Measurements from ENCODE around the gene GLIPR1L1.

GLIPR1L1 gene

DNA sequence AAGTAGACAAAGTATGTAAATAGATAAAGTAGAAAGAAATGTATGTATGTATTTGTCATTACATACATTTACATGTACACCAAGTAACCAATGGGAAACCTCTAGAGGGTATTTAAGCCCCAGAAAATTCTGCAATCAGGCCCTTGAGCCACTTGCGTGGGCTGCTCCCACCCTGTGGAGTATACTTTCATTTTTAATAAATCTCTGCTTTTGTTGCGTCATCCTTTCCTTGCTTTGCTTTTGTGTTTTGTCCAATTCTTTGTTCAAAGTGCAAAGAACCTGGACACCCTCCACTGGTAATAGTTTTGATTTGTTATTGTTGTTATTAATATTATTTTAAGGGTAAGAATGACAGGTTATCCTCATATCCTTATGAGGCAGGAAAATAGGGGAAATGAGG is 26.2 kb upstream of the GLIPR1L1 start:
- POLR2A ChIA-PET = no interaction called here
- H3K36me3 ChIP-seq (ENCODE audit: control insufficient read depth in 2 of 2, insufficient read depth in 1 of 2, low read length in 2 of 2) = no peaks in the 10 kb centered on the region
- CTCF ChIA-PET = interaction anchor here (0.8 kb wide), 1 partner anchor 151 kb away, joined by 3 read pairs; no protein-coding TSS in a partner anchor

DNA sequence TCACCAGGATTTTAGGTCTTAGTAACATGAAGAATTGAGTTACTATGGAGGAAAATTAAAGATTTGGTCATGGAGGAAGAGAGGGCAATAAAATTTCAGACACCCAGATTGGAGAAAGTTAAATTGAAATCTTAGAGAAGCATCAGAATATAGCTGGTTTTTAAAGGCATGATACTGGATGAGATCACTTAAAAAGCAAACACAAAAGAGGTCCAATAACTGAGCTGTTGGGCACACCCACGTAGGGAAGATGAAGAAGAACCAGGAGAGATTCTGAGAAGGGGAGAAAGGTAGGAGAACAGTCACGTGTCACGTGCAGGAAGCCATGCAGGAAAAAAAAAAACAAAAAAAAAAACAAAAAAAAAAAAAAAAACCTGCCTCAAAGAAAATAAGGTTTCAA is 23.1 kb upstream of the GLIPR1L1 start:
- no peaks in the 10 kb centered on the region for H3K4me1 ChIP-seq (ENCODE audit: control insufficient read depth, insufficient read depth, low read length)
- ChIA-PET POLR2A (no interaction called here), CTCF (interaction anchor here (1.4 kb wide), 1 partner anchor 9 kb away, joined by 3 read pairs; no protein-coding TSS in a partner anchor)

More for the DNA sequence above, 26.2 kb upstream of the GLIPR1L1 start:
- H3K9me3 ChIP-seq (ENCODE audit: control insufficient read depth, insufficient read depth, low read depth, low read length) = no peaks in the 10 kb centered on the region
- no peak overlapping the region for H3K27ac ChIP-seq (ENCODE audit: extremely low read depth, low read depth, low read length)
- TF ChIP-seq GFI1B (tag by site-specific recombination; IDR thresholded peaks at IDR 0.05) (no peak), ZNF211 (tag by site-specific recombination; IDR thresholded peaks at IDR 0.05; ENCODE audit: low read depth) (no peak), ZNF404 (tag by site-specific recombination; IDR thresholded peaks at IDR 0.05) (no peak), ZNF174 (tag by site-specific recombination; IDR thresholded peaks at IDR 0.05) (no peak), ZNF76 (tag by site-specific recombination; IDR thresholded peaks at IDR 0.05; ENCODE audit: borderline replicate concordance, low read depth) (no peak), ZNF585B (tag by site-specific recombination; IDR thresholded peaks at IDR 0.05) (no peak)
- TF ChIP-seq, protein P1, sequence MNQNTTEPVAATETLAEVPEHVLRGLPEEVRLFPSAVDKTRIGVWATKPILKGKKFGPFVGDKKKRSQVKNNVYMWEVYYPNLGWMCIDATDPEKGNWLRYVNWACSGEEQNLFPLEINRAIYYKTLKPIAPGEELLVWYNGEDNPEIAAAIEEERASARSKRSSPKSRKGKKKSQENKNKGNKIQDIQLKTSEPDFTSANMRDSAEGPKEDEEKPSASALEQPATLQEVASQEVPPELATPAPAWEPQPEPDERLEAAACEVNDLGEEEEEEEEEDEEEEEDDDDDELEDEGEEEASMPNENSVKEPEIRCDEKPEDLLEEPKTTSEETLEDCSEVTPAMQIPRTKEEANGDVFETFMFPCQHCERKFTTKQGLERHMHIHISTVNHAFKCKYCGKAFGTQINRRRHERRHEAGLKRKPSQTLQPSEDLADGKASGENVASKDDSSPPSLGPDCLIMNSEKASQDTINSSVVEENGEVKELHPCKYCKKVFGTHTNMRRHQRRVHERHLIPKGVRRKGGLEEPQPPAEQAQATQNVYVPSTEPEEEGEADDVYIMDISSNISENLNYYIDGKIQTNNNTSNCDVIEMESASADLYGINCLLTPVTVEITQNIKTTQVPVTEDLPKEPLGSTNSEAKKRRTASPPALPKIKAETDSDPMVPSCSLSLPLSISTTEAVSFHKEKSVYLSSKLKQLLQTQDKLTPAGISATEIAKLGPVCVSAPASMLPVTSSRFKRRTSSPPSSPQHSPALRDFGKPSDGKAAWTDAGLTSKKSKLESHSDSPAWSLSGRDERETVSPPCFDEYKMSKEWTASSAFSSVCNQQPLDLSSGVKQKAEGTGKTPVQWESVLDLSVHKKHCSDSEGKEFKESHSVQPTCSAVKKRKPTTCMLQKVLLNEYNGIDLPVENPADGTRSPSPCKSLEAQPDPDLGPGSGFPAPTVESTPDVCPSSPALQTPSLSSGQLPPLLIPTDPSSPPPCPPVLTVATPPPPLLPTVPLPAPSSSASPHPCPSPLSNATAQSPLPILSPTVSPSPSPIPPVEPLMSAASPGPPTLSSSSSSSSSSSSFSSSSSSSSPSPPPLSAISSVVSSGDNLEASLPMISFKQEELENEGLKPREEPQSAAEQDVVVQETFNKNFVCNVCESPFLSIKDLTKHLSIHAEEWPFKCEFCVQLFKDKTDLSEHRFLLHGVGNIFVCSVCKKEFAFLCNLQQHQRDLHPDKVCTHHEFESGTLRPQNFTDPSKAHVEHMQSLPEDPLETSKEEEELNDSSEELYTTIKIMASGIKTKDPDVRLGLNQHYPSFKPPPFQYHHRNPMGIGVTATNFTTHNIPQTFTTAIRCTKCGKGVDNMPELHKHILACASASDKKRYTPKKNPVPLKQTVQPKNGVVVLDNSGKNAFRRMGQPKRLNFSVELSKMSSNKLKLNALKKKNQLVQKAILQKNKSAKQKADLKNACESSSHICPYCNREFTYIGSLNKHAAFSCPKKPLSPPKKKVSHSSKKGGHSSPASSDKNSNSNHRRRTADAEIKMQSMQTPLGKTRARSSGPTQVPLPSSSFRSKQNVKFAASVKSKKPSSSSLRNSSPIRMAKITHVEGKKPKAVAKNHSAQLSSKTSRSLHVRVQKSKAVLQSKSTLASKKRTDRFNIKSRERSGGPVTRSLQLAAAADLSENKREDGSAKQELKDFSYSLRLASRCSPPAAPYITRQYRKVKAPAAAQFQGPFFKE (tag by site-specific recombination; IDR thresholded peaks at IDR 0.05; ENCODE audit: borderline replicate concordance) = no peak
- H3K4me1 ChIP-seq (ENCODE audit: control insufficient read depth, insufficient read depth, low read length) = no peaks in the 10 kb centered on the region
- no peak overlapping the region for H3K4me3 ChIP-seq (ENCODE audit: low read depth, low read length)

DNA sequence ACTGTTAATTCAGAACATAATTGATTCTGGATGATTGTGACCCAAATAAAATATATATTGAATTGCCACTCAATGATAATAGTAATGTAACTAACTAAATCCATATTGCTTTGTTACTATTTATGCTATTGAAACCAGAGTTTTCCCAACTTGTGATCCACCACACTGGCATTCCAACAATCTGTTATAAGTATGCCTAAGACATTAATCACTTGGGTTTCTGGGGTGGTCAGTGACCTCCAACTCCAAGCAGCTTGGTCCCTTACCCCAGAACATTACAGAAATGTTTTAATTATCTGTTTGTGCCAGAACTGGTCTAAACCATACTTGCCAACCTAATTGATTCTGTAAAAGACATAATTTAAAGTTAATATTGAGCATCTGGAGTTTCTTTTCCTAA is 19.0 kb upstream of the GLIPR1L1 start:
- ChIA-PET POLR2A (no interaction called here), CTCF (no interaction called here)
- no peak overlapping the region for H3K4me3 ChIP-seq (ENCODE audit: low read depth, low read length)
- H3K4me1 ChIP-seq (ENCODE audit: control insufficient read depth, insufficient read depth, low read length) = no peaks in the 10 kb centered on the region
- no peak overlapping the region for H3K27ac ChIP-seq (ENCODE audit: extremely low read depth, low read depth, low read length)
- H3K36me3 ChIP-seq (ENCODE audit: control insufficient read depth in 2 of 2, insufficient read depth in 1 of 2, low read length in 2 of 2) = no peaks in the 10 kb centered on the region
- H3K9me3 ChIP-seq (ENCODE audit: control insufficient read depth, insufficient read depth, low read depth, low read length) = no peaks in the 10 kb centered on the region
- TF ChIP-seq ZNF324 (tag by site-specific recombination; IDR thresholded peaks at IDR 0.05) (no peak), ZNF302 (tag by site-specific recombination; IDR thresholded peaks at IDR 0.05; ENCODE audit: low read depth) (no peak), ZNF558 (tag by site-specific recombination; IDR thresholded peaks at IDR 0.05) (no peak), ZNF292 (tag by site-specific recombination; IDR thresholded peaks at IDR 0.05; ENCODE audit: borderline replicate concordance, low read depth) (no peak), BCL11A (tag by site-specific recombination; IDR thresholded peaks at IDR 0.05; ENCODE audit: low read depth) (no peak), ZNF621 (tag by site-specific recombination; IDR thresholded peaks at IDR 0.05) (no peak), MYNN (tag by site-specific recombination; IDR thresholded peaks at IDR 0.05; ENCODE audit: borderline replicate concordance) (no peak), FEZF1 (tag by site-specific recombination; IDR thresholded peaks at IDR 0.05) (no peak), ZNF658 (tag by site-specific recombination; IDR thresholded peaks at IDR 0.05) (no peak), ZNF529 (tag by site-specific recombination; IDR thresholded peaks at IDR 0.05; ENCODE audit: insufficient replicate concordance) (no peak), ZNF48 (tag by site-specific recombination; IDR thresholded peaks at IDR 0.05) (no peak)
- TF ChIP-seq, protein P2, sequence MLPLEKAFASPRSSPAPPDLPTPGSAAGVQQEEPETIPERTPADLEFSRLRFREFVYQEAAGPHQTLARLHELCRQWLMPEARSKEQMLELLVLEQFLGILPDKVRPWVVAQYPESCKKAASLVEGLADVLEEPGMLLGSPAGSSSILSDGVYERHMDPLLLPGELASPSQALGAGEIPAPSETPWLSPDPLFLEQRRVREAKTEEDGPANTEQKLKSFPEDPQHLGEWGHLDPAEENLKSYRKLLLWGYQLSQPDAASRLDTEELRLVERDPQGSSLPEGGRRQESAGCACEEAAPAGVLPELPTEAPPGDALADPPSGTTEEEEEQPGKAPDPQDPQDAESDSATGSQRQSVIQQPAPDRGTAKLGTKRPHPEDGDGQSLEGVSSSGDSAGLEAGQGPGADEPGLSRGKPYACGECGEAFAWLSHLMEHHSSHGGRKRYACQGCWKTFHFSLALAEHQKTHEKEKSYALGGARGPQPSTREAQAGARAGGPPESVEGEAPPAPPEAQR (tag by site-specific recombination; IDR thresholded peaks at IDR 0.05) = no peak
- TF ChIP-seq, protein P3, sequence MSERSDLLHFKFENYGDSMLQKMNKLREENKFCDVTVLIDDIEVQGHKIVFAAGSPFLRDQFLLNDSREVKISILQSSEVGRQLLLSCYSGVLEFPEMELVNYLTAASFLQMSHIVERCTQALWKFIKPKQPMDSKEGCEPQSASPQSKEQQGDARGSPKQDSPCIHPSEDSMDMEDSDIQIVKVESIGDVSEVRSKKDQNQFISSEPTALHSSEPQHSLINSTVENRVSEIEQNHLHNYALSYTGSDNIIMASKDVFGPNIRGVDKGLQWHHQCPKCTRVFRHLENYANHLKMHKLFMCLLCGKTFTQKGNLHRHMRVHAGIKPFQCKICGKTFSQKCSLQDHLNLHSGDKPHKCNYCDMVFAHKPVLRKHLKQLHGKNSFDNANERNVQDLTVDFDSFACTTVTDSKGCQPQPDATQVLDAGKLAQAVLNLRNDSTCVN (tag by site-specific recombination; optimal IDR thresholded peaks at IDR 0.05) = no peak
- TF ChIP-seq, protein P4, sequence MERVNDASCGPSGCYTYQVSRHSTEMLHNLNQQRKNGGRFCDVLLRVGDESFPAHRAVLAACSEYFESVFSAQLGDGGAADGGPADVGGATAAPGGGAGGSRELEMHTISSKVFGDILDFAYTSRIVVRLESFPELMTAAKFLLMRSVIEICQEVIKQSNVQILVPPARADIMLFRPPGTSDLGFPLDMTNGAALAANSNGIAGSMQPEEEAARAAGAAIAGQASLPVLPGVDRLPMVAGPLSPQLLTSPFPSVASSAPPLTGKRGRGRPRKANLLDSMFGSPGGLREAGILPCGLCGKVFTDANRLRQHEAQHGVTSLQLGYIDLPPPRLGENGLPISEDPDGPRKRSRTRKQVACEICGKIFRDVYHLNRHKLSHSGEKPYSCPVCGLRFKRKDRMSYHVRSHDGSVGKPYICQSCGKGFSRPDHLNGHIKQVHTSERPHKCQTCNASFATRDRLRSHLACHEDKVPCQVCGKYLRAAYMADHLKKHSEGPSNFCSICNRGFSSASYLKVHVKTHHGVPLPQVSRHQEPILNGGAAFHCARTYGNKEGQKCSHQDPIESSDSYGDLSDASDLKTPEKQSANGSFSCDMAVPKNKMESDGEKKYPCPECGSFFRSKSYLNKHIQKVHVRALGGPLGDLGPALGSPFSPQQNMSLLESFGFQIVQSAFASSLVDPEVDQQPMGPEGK (tag by site-specific recombination; IDR thresholded peaks at IDR 0.05) = no peak

More for the DNA sequence above, 23.1 kb upstream of the GLIPR1L1 start:
- no peaks in the 10 kb centered on the region for H3K36me3 ChIP-seq (ENCODE audit: control insufficient read depth in 2 of 2, insufficient read depth in 1 of 2, low read length in 2 of 2)
- no peaks in the 10 kb centered on the region for H3K9me3 ChIP-seq (ENCODE audit: control insufficient read depth, insufficient read depth, low read depth, low read length)
- TF ChIP-seq ZNF514 (tag by site-specific recombination; IDR thresholded peaks at IDR 0.05) (no peak), ZNF677 (tag by site-specific recombination; IDR thresholded peaks at IDR 0.05) (no peak), BCL11B (tag by site-specific recombination; IDR thresholded peaks at IDR 0.05; ENCODE audit: low read depth) (no peak), ZNF169 (tag by site-specific recombination; IDR thresholded peaks at IDR 0.05) (no peak)
- no peak overlapping the region for H3K4me3 ChIP-seq (ENCODE audit: low read depth, low read length)
- H3K27ac ChIP-seq (ENCODE audit: extremely low read depth, low read depth, low read length) = no peak overlapping the region
